Measurements from ENCODE around the gene STXBP4.

The STXBP4 gene

GRCh38 chr17:54996441-54996840 is 27.9 kb downstream of the STXBP4 start:
- Histone ChIP-seq H3K36me3 (ENCODE audit: insufficient read depth, insufficient read length, low read length) (peaks cover 45% of the 10 kb centered on the region), H3K4me3 (ENCODE audit: insufficient read length, low read depth) (no peak overlapping the region), H3K4me1 (ENCODE audit: insufficient read depth, insufficient read length) (no peaks in the 10 kb centered on the region), H3K27me3 (ENCODE audit: insufficient read depth, insufficient read length) (no peaks in the 10 kb centered on the region), H3K9me3 (ENCODE audit: insufficient read depth, low read length) (no peaks in the 10 kb centered on the region), H3K9ac (ENCODE audit: insufficient read length, low read depth) (no peak overlapping the region)
- no peak for TF ChIP-seq ZNF274 (IDR thresholded peaks at IDR 0.05; ENCODE audit: low read depth, low read length)
- TF ChIP-seq SUZ12 (IDR thresholded peaks at IDR 0.05; ENCODE audit: extremely low read depth, insufficient read depth, insufficient read length), result no peak
- no peak for TF ChIP-seq YY1 (IDR thresholded peaks at IDR 0.05; ENCODE audit: insufficient read depth, insufficient read length)
- no peak for DNase-seq (ENCODE audit: low read depth, low spot score)

GRCh38 chr17:55002458-55002857 is 33.9 kb downstream of the STXBP4 start:
- TF ChIP-seq YY1 (IDR thresholded peaks at IDR 0.05; ENCODE audit: insufficient read depth, insufficient read length) (no peak), ZNF274 (IDR thresholded peaks at IDR 0.05; ENCODE audit: low read depth, low read length) (no peak), SUZ12 (IDR thresholded peaks at IDR 0.05; ENCODE audit: extremely low read depth, insufficient read depth, insufficient read length) (no peak)
- no peak for DNase-seq (ENCODE audit: low read depth, low spot score)
- H3K9ac ChIP-seq (ENCODE audit: insufficient read length, low read depth), result no peak overlapping the region
- peaks cover 22% of the 10 kb centered on the region for H3K36me3 ChIP-seq (ENCODE audit: insufficient read depth, insufficient read length, low read length)
- H3K9me3 ChIP-seq (ENCODE audit: insufficient read depth, low read length), result no peaks in the 10 kb centered on the region; the same call in 1 of the 2 replicates
- H3K27me3 ChIP-seq (ENCODE audit: insufficient read depth, insufficient read length), result no peaks in the 10 kb centered on the region
- no peaks in the 10 kb centered on the region for H3K4me1 ChIP-seq (ENCODE audit: insufficient read depth, insufficient read length)
- H3K4me3 ChIP-seq (ENCODE audit: insufficient read length, low read depth), result no peak overlapping the region

GRCh38 chr17:55004484-55004883 is 35.9 kb downstream of the STXBP4 start:
- Histone ChIP-seq H3K9ac (ENCODE audit: insufficient read length, low read depth) (no peak overlapping the region), H3K27me3 (ENCODE audit: insufficient read depth, insufficient read length) (no peaks in the 10 kb centered on the region), H3K4me1 (ENCODE audit: insufficient read depth, insufficient read length) (no peaks in the 10 kb centered on the region), H3K36me3 (ENCODE audit: insufficient read depth, insufficient read length, low read length) (peaks cover 22% of the 10 kb centered on the region), H3K9me3 (ENCODE audit: insufficient read depth, low read length) (no peaks in the 10 kb centered on the region; the same call in 1 of the 2 replicates), H3K4me3 (ENCODE audit: insufficient read length, low read depth) (no peak overlapping the region)
- DNase-seq (ENCODE audit: low read depth, low spot score), result no peak
- TF ChIP-seq ZNF274 (IDR thresholded peaks at IDR 0.05; ENCODE audit: low read depth, low read length) (no peak), SUZ12 (IDR thresholded peaks at IDR 0.05; ENCODE audit: extremely low read depth, insufficient read depth, insufficient read length) (no peak), YY1 (IDR thresholded peaks at IDR 0.05; ENCODE audit: insufficient read depth, insufficient read length) (no peak)

- H3K9me3 ChIP-seq (ENCODE audit: insufficient read depth, low read length), result peaks cover under 1% of the 10 kb centered on the region
Observed at GRCh38 chr17:55005520-55005919, 37.0 kb downstream of the STXBP4 start.

GRCh38 chr17:55023626-55024025 is 55.1 kb downstream of the STXBP4 start:
- Histone ChIP-seq H3K4me3 (ENCODE audit: insufficient read length, low read depth) (no peak overlapping the region), H3K4me1 (ENCODE audit: insufficient read depth, insufficient read length) (peaks cover 3% of the 10 kb centered on the region), H3K9ac (ENCODE audit: insufficient read length, low read depth) (no peak overlapping the region), H3K27me3 (ENCODE audit: insufficient read depth, insufficient read length) (no peaks in the 10 kb centered on the region), H3K36me3 (ENCODE audit: insufficient read depth, insufficient read length, low read length) (no peaks in the 10 kb centered on the region), H3K9me3 (ENCODE audit: insufficient read depth, low read length) (no peaks in the 10 kb centered on the region)
- TF ChIP-seq ZNF274 (IDR thresholded peaks at IDR 0.05; ENCODE audit: low read depth, low read length) (no peak), YY1 (IDR thresholded peaks at IDR 0.05; ENCODE audit: insufficient read depth, insufficient read length) (no peak), SUZ12 (IDR thresholded peaks at IDR 0.05; ENCODE audit: extremely low read depth, insufficient read depth, insufficient read length) (no peak)
- no peak for DNase-seq (ENCODE audit: low read depth, low spot score)

More at GRCh38 chr17:55005520-55005919, 37.0 kb downstream of the STXBP4 start:
- TF ChIP-seq ZNF274 (IDR thresholded peaks at IDR 0.05; ENCODE audit: low read depth, low read length) (no peak), SUZ12 (IDR thresholded peaks at IDR 0.05; ENCODE audit: extremely low read depth, insufficient read depth, insufficient read length) (no peak), YY1 (IDR thresholded peaks at IDR 0.05; ENCODE audit: insufficient read depth, insufficient read length) (no peak)
- DNase-seq (ENCODE audit: low read depth, low spot score), result peak; percentile 8
- Histone ChIP-seq H3K4me1 (ENCODE audit: insufficient read depth, insufficient read length) (no peaks in the 10 kb centered on the region), H3K27me3 (ENCODE audit: insufficient read depth, insufficient read length) (no peaks in the 10 kb centered on the region), H3K9ac (ENCODE audit: insufficient read length, low read depth) (no peak overlapping the region), H3K4me3 (ENCODE audit: insufficient read length, low read depth) (no peak overlapping the region), H3K36me3 (ENCODE audit: insufficient read depth, insufficient read length, low read length) (peaks cover 14% of the 10 kb centered on the region)

GRCh38 chr17:55037828-55038227 is 69.3 kb downstream of the STXBP4 start:
- H3K9ac ChIP-seq (ENCODE audit: insufficient read length, low read depth), result no peak overlapping the region
- TF ChIP-seq ZNF274 (IDR thresholded peaks at IDR 0.05; ENCODE audit: low read depth, low read length), result no peak
- TF ChIP-seq YY1 (IDR thresholded peaks at IDR 0.05; ENCODE audit: insufficient read depth, insufficient read length), result no peak
- no peak for TF ChIP-seq SUZ12 (IDR thresholded peaks at IDR 0.05; ENCODE audit: extremely low read depth, insufficient read depth, insufficient read length)
- peaks cover 7% of the 10 kb centered on the region for H3K36me3 ChIP-seq (ENCODE audit: insufficient read depth, insufficient read length, low read length)
- no peak overlapping the region for H3K4me3 ChIP-seq (ENCODE audit: insufficient read length, low read depth)
- no peak for DNase-seq (ENCODE audit: low read depth, low spot score)
- H3K4me1 ChIP-seq (ENCODE audit: insufficient read depth, insufficient read length), result no peaks in the 10 kb centered on the region
- H3K27me3 ChIP-seq (ENCODE audit: insufficient read depth, insufficient read length), result no peaks in the 10 kb centered on the region
- H3K9me3 ChIP-seq (ENCODE audit: insufficient read depth, low read length), result no peaks in the 10 kb centered on the region

GRCh38 chr17:55038291-55038690 is 69.7 kb downstream of the STXBP4 start:
- Histone ChIP-seq H3K9ac (ENCODE audit: insufficient read length, low read depth) (no peak overlapping the region), H3K36me3 (ENCODE audit: insufficient read depth, insufficient read length, low read length) (peaks cover 6% of the 10 kb centered on the region), H3K9me3 (ENCODE audit: insufficient read depth, low read length) (no peaks in the 10 kb centered on the region), H3K4me3 (ENCODE audit: insufficient read length, low read depth) (no peak overlapping the region), H3K4me1 (ENCODE audit: insufficient read depth, insufficient read length) (no peaks in the 10 kb centered on the region), H3K27me3 (ENCODE audit: insufficient read depth, insufficient read length) (no peaks in the 10 kb centered on the region)
- DNase-seq (ENCODE audit: low read depth, low spot score), result no peak
- TF ChIP-seq SUZ12 (IDR thresholded peaks at IDR 0.05; ENCODE audit: extremely low read depth, insufficient read depth, insufficient read length), result no peak
- no peak for TF ChIP-seq ZNF274 (IDR thresholded peaks at IDR 0.05; ENCODE audit: low read depth, low read length)
- no peak for TF ChIP-seq YY1 (IDR thresholded peaks at IDR 0.05; ENCODE audit: insufficient read depth, insufficient read length)
